ENCODE data around the gene CPNE8. TPM values are rescaled to one million over a fixed set of nuclear protein-coding genes. Genes with fewer than 3 reads are reported as not detected.

Gene CPNE8
- total and polyA plus RNA-seq, 10 of the 15 experiments (the other 5 are each of a cell fraction or from before 2014, with no cell fraction given), result 11.3 to 38.4 (median 18.9) TPM

DNA sequence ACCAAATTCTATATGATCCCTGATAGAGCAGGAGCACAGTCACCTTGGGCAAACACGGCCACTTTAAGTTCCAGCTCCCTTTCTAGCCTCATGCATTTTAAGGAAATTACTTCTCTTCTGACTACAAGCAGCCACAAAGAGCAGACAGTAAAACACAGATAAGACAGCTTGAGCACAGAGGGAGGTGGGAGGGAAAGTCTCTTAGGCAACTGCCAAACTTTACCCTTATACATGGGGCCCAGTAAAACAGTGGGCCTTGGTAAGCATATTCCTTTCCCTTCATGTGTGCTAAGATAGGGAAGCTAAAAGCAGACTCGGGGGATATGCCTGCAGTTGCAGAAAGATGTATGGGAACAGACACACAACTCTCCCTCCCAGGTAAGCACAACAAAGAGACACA is 235.9 kb downstream of the CPNE8 start:
- Histone ChIP-seq H3K4me3 (no peak overlapping the region), H3K4me1 (ENCODE audit: control insufficient read depth, insufficient read depth, low read length) (no peaks in the 10 kb centered on the region), H3K36me3 (ENCODE audit: control insufficient read depth in 2 of 2, insufficient read depth in 2 of 2, low read length in 1 of 2) (no peaks in the 10 kb centered on the region; a peak in 2 of 4 replicates), H3K27ac (ENCODE audit: control insufficient read depth, insufficient read depth) (no peak overlapping the region), H3K27me3 (replicated peaks in 1 of 2; ENCODE audit: control insufficient read depth in 2 of 2, insufficient read depth in 2 of 2, low read length in 1 of 2) (no peaks in the 10 kb centered on the region), H3K4me2 (ENCODE audit: control insufficient read depth, insufficient read depth) (no peak overlapping the region), H3K79me2 (ENCODE audit: control insufficient read depth, insufficient read depth, low read length) (no peaks in the 10 kb centered on the region), H3K9me3 (replicated peaks; ENCODE audit: control insufficient read depth, insufficient read depth, low read length) (no peaks in the 10 kb centered on the region), H3K9ac (ENCODE audit: control insufficient read depth, insufficient read depth, low read length) (no peak overlapping the region), H2AFZ (ENCODE audit: control insufficient read depth, low read depth, low read length) (no peak overlapping the region), H4K20me1 (ENCODE audit: control insufficient read depth, insufficient read depth) (no peaks in the 10 kb centered on the region)
- POLR2A ChIA-PET, result interaction anchor here (1.1 kb wide), 1 partner anchor 38 kb away, joined by 3 read pairs; no protein-coding TSS in a partner anchor
- in situ Hi-C loops (cut with MboI) (loop anchor here (25.0 kb wide), 1 partner anchor 443 kb away; no protein-coding TSS in a partner anchor), intact Hi-C loops (cut with micrococcal nuclease; ENCODE audit: unreplicated experiment) (loop anchor here (5.0 to 10.0 kb wide), 3 partner anchors 52 to 435 kb away; no protein-coding TSS in a partner anchor)
- SMC1A ChIA-PET (ENCODE audit: uncharacterized antibody, unreplicated experiment), result interaction anchor here (0.6 to 1.7 kb wide), 8 partner anchors 28 to 242 kb away, joined by 3 to 5 read pairs (median 3); no protein-coding TSS in a partner anchor
- RAD21 ChIA-PET (ENCODE audit: unreplicated experiment), result interaction anchor here (0.6 to 2.3 kb wide), 5 partner anchors 106 to 240 kb away, joined by 3 to 8 read pairs (median 4); no protein-coding TSS in a partner anchor
- CTCF ChIA-PET, result interaction anchor here (0.7 kb wide), 1 partner anchor 241 kb away, joined by 3 read pairs; no protein-coding TSS in a partner anchor
- no peak for DNase-seq (ENCODE audit: low read depth, low spot score)
- ATAC-seq, result peak; percentile 36; the same call in 2 of the 3 replicates
- FAIRE-seq, result no peak
- no TSS peak for BruUV-seq (replicated peaks)
- TF ChIP-seq NBN (IDR thresholded peaks at IDR 0.05) (no peak), TAF1 (IDR thresholded peaks at IDR 0.05; ENCODE audit: borderline replicate concordance, low read depth, low read length) (no peak), CHD4 (IDR thresholded peaks at IDR 0.05) (no peak), MTA2 (IDR thresholded peaks at IDR 0.05; ENCODE audit: low read depth) (no peak), KLF5 (IDR thresholded peaks at IDR 0.05; ENCODE audit: partially characterized antibody) (no peak), IKZF2 (IDR thresholded peaks at IDR 0.05) (no peak)
- WGBS (ENCODE audit: insufficient coverage, insufficient replicate concordance, low lambda C conversion rate, missing lambda C conversion rate), result 50% methylated on average over 2 of the region's 2 CpGs

GRCh38 chr12:38669081-38669480 is 236.3 kb downstream of the CPNE8 start:
- Histone ChIP-seq H3K4me1 (ENCODE audit: control insufficient read depth, insufficient read depth, low read length) (no peaks in the 10 kb centered on the region), H3K9ac (ENCODE audit: control insufficient read depth, insufficient read depth, low read length) (no peak overlapping the region), H3K27ac (ENCODE audit: control insufficient read depth, insufficient read depth) (no peak overlapping the region), H2AFZ (ENCODE audit: control insufficient read depth, low read depth, low read length) (no peak overlapping the region), H3K9me3 (replicated peaks; ENCODE audit: control insufficient read depth, insufficient read depth, low read length) (no peaks in the 10 kb centered on the region), H3K4me2 (ENCODE audit: control insufficient read depth, insufficient read depth) (no peak overlapping the region), H3K36me3 (ENCODE audit: control insufficient read depth in 2 of 2, insufficient read depth in 2 of 2, low read length in 1 of 2) (no peaks in the 10 kb centered on the region; a peak in 2 of 4 replicates), H3K27me3 (replicated peaks in 1 of 2; ENCODE audit: control insufficient read depth in 2 of 2, insufficient read depth in 2 of 2, low read length in 1 of 2) (no peaks in the 10 kb centered on the region), H3K79me2 (ENCODE audit: control insufficient read depth, insufficient read depth, low read length) (no peaks in the 10 kb centered on the region), H3K4me3 (no peak overlapping the region), H4K20me1 (ENCODE audit: control insufficient read depth, insufficient read depth) (no peaks in the 10 kb centered on the region)
- CTCF ChIA-PET, result interaction anchor here (0.7 to 1.2 kb wide), 3 partner anchors 8 to 241 kb away, joined by 3 read pairs; no protein-coding TSS in a partner anchor
- intact Hi-C loops (cut with micrococcal nuclease; ENCODE audit: unreplicated experiment) (loop anchor here (5.0 to 10.0 kb wide), 3 partner anchors 52 to 436 kb away; no protein-coding TSS in a partner anchor), in situ Hi-C loops (cut with MboI) (loop anchor here (25.0 kb wide), 1 partner anchor 443 kb away; no protein-coding TSS in a partner anchor)
- RAD21 ChIA-PET (ENCODE audit: unreplicated experiment), result interaction anchor here (0.8 to 2.3 kb wide), 6 partner anchors 103 to 240 kb away, joined by 3 to 8 read pairs (median 4); no protein-coding TSS in a partner anchor
- TF ChIP-seq SMARCA5 (IDR thresholded peaks at IDR 0.05), result no peak
- TF ChIP-seq SP1 (IDR thresholded peaks at IDR 0.05; ENCODE audit: low read depth, low read length), result no peak
- TF ChIP-seq PAX5 (IDR thresholded peaks at IDR 0.05; ENCODE audit: borderline replicate concordance, low read depth, low read length), result no peak
- TF ChIP-seq RCOR1 (conservative IDR thresholded peaks at IDR 0.05; ENCODE audit: low read depth, low read length), result no peak
- no peak for TF ChIP-seq HSF1 (IDR thresholded peaks at IDR 0.05; ENCODE audit: low read depth, low read length)
- no peak for TF ChIP-seq SIN3A (IDR thresholded peaks at IDR 0.05; ENCODE audit: low read depth, low read length)
- TF ChIP-seq CREM (IDR thresholded peaks at IDR 0.05; ENCODE audit: low read depth), result no peak
- TF ChIP-seq, protein P1, sequence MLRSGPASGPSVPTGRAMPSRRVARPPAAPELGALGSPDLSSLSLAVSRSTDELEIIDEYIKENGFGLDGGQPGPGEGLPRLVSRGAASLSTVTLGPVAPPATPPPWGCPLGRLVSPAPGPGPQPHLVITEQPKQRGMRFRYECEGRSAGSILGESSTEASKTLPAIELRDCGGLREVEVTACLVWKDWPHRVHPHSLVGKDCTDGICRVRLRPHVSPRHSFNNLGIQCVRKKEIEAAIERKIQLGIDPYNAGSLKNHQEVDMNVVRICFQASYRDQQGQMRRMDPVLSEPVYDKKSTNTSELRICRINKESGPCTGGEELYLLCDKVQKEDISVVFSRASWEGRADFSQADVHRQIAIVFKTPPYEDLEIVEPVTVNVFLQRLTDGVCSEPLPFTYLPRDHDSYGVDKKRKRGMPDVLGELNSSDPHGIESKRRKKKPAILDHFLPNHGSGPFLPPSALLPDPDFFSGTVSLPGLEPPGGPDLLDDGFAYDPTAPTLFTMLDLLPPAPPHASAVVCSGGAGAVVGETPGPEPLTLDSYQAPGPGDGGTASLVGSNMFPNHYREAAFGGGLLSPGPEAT (IDR thresholded peaks at IDR 0.05; ENCODE audit: low read depth), result no peak
- TF ChIP-seq PML (IDR thresholded peaks at IDR 0.05; ENCODE audit: low read length), result no peak
- BruUV-seq (replicated peaks), result no TSS peak
- DNase-seq (ENCODE audit: low read depth, low spot score) (no peak), ATAC-seq (no peak), FAIRE-seq (no peak)
- POLR2A ChIA-PET, result interaction anchor here (1.1 kb wide), 1 partner anchor 39 kb away, joined by 3 read pairs; no protein-coding TSS in a partner anchor
- SMC1A ChIA-PET (ENCODE audit: uncharacterized antibody, unreplicated experiment), result interaction anchor here (0.6 to 1.7 kb wide), 9 partner anchors 14 to 252 kb away, joined by 3 to 5 read pairs (median 3); no protein-coding TSS in a partner anchor
- 0% methylated on average over 1 of the region's 1 CpG for WGBS (ENCODE audit: insufficient coverage, insufficient replicate concordance, low lambda C conversion rate, missing lambda C conversion rate)
